Esophagus squamous epithelium (tissue), 4 donors: Measurements from ENCODE around the gene ZNF507.

ENCODE experiments used
- CTCF ChIP-seq, 6 experiments: fragments of 450-650 bp in 4 of 6; fragments of 200-600 bp in 2 of 6; sonication (generic) in 2 of 6; IDR thresholded peaks; one replicate each; pipeline ENCODE4 v1.5.1; 2016 to 2019; ENCODE audit warnings: antibody characterized with exemption in 6 of 6, mild to moderate bottlenecking in 4 of 6, moderate library complexity in 4 of 6
- POLR2A ChIP-seq, 4 donors: fragments of 450-650 bp; IDR thresholded peaks; one replicate each; pipeline ENCODE4 v1.6.1; 2017; ENCODE audit warnings: antibody characterized with exemption in 4 of 4, mild to moderate bottlenecking in 4 of 4, moderate library complexity in 3 of 4

GRCh38 chr19:32367063-32367462 lies 21.7 kb downstream of the ZNF507 start:
- no peak for TF ChIP-seq CTCF (IDR thresholded peaks at IDR 0.05)
- no peak for TF ChIP-seq POLR2A (IDR thresholded peaks at IDR 0.05)
